IMR-90 (cell line): ENCODE data around the gene TMEM145.

Experiments used
- BHLHE40 ChIP-seq: fragments of 150-350 bp; IDR thresholded peaks from 2 replicates; pipeline ENCODE4 v1.6.1; 2016; ENCODE audit warnings: mild to moderate bottlenecking, low read depth, low read length
- CHD1 ChIP-seq: IDR thresholded peaks from 2 replicates; pipeline ENCODE4 v1.6.1; 2012; ENCODE audit warnings: low read depth, low read length, improper control_type of control experiment
- CTCF ChIP-seq: conservative IDR thresholded peaks from 2 replicates; pipeline ENCODE4 v1.5.1; 2012; ENCODE audit warnings: mild to moderate bottlenecking, low read depth, low read length, improper control_type of control experiment
- ELK1 ChIP-seq: fragments of 150-350 bp; IDR thresholded peaks from 2 replicates; pipeline ENCODE4 v1.6.1; 2016; ENCODE audit warnings: low read depth, mild to moderate bottlenecking, low read length, moderate library complexity, borderline replicate concordance
- FOS ChIP-seq: fragments of 150-350 bp; IDR thresholded peaks from 2 replicates; pipeline ENCODE4 v1.6.1; 2016; ENCODE audit warnings: low read depth, low read length
- MAZ ChIP-seq: IDR thresholded peaks from 2 replicates; pipeline ENCODE4 v1.6.1; 2012; ENCODE audit warnings: low read depth, mild to moderate bottlenecking, low read length, improper control_type of control experiment, moderate library complexity, borderline replicate concordance
- POLR2A ChIP-seq: IDR thresholded peaks from 2 replicates; pipeline ENCODE4 v1.6.1; 2012; ENCODE audit warnings: mild to moderate bottlenecking, low read depth, low read length
- RAD21 ChIP-seq: IDR thresholded peaks from 2 replicates; pipeline ENCODE4 v1.6.1; 2012; ENCODE audit warnings: low read length, improper control_type of control experiment
- RCOR1 ChIP-seq: IDR thresholded peaks from 2 replicates; pipeline ENCODE4 v1.6.1; 2012; ENCODE audit warnings: mild to moderate bottlenecking, low read length, improper control_type of control experiment; ENCODE audit not compliant: insufficient replicate concordance
- RFX5 ChIP-seq: IDR thresholded peaks from 2 replicates; pipeline ENCODE4 v1.8.0; 2012; ENCODE audit warnings: low read depth, mild to moderate bottlenecking, low read length, moderate library complexity
- TF ChIP-seq, protein P1 (sequence below): fragments of 150-350 bp; IDR thresholded peaks from 2 replicates; pipeline ENCODE4 v1.6.1; 2017; ENCODE audit warnings: mild to moderate bottlenecking, antibody characterized with exemption, low read length, low read depth

DNA sequence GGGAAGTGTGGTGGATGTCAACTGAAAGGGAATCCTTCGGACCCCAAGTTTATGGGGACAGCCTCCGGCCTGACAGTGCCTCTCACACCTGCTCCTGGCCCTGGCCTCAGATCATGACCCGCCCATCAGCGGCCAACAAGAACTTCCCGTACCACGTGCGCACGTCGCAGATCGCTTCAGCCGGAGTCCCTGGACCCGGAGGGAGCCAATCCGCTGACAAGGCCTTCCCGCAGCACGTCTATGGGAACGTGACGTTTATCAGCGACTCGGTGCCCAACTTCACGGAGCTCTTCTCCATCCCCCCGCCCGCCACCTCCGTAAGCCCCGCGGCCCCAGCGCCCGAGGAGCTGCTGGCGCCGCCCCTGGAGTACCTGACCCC, 10.4 kb downstream of the TMEM145 start:
- TF ChIP-seq CTCF (no peak), POLR2A (no peak), RCOR1 (no peak), RFX5 (no peak), CHD1 (no peak), BHLHE40 (no peak), ELK1 (no peak), RAD21 (no peak), FOS (no peak), MAZ (no peak)
- TF ChIP-seq, protein P1, sequence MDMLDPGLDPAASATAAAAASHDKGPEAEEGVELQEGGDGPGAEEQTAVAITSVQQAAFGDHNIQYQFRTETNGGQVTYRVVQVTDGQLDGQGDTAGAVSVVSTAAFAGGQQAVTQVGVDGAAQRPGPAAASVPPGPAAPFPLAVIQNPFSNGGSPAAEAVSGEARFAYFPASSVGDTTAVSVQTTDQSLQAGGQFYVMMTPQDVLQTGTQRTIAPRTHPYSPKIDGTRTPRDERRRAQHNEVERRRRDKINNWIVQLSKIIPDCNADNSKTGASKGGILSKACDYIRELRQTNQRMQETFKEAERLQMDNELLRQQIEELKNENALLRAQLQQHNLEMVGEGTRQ = no peak
